ENCODE results near the gene MUCL3. TPM values are rescaled to one million over a fixed set of nuclear protein-coding genes. Genes with fewer than 3 reads are reported as not detected.
"Not testable (repeated sequence)": the region's sequence is repeated elsewhere in the genome, so short reads cannot be mapped to it uniquely, and the experiment has no call there.

Gene MUCL3
- total and polyA plus RNA-seq, 12 donors: under 0.01 to 0.02 TPM; not detected in 10

DNA sequence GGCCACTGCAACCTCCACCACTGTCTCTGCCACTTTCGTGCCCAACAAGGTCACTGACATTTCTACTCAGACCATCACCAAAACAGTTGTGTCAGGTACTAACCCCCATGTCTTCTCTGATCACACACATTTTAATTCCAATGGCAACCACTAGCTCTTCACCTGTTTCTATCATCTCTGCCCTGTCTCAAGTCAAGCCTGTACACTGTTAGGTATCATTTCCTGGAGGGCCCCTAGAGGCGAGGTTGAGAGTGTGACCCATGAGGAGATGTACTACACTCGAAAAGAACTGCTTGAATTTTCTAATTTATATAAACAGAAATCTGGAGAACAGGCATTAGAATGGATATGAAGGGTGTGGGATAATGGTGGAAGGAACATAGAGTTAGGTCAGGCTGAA is 25.4 kb downstream of the MUCL3 start:
- no peak overlapping the region for H3K4me3 ChIP-seq
- no peaks in the 10 kb centered on the region for H3K27me3 ChIP-seq
- DNase-seq: no peak
- WGBS, 4 donors: 74 to 82% (median 76%) methylated on average over 3 of the region's 3 CpGs
- no peaks in the 10 kb centered on the region for H3K9me3 ChIP-seq (replicated peaks in 1 of 3)
- intact Hi-C loops (cut with DNase I): no loop called here
- TF ChIP-seq, protein P1, sequence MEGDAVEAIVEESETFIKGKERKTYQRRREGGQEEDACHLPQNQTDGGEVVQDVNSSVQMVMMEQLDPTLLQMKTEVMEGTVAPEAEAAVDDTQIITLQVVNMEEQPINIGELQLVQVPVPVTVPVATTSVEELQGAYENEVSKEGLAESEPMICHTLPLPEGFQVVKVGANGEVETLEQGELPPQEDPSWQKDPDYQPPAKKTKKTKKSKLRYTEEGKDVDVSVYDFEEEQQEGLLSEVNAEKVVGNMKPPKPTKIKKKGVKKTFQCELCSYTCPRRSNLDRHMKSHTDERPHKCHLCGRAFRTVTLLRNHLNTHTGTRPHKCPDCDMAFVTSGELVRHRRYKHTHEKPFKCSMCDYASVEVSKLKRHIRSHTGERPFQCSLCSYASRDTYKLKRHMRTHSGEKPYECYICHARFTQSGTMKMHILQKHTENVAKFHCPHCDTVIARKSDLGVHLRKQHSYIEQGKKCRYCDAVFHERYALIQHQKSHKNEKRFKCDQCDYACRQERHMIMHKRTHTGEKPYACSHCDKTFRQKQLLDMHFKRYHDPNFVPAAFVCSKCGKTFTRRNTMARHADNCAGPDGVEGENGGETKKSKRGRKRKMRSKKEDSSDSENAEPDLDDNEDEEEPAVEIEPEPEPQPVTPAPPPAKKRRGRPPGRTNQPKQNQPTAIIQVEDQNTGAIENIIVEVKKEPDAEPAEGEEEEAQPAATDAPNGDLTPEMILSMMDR (IDR thresholded peaks at IDR 0.05): no peak
- TF ChIP-seq POLR2A (IDR thresholded peaks at IDR 0.05): no peak
- H3K27ac ChIP-seq: no peak overlapping the region
- H3K36me3 ChIP-seq (replicated peaks in 1 of 2): no peaks in the 10 kb centered on the region
- no peaks in the 10 kb centered on the region for H3K4me1 ChIP-seq (replicated peaks in 1 of 2)

DNA sequence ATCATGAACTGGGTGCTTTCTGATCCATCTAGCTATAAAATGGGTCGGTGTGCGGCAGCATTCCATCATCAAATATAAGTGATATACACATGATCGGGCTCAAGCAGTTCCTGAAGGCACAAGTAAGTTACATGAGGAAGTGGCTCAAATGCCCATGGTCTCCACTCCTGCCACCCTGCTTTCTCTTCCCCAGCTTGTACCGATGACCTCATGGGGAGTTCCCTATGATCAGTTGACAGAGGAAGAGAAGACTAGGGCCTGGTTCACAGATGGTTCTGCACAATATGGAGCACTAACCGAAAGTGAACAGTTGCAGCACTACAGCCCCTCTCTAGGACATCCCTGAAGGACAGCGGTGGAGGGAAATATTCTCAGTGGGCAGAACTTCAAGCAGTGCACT is 28.4 kb downstream of the MUCL3 start:
- DNase-seq: peak in 2 of 7 donors; percentile 17 to 24
- H3K36me3 ChIP-seq (replicated peaks in 1 of 2); H3K27ac ChIP-seq; H3K4me3 ChIP-seq; H3K27me3 ChIP-seq; H3K9me3 ChIP-seq (replicated peaks in 1 of 3); H3K4me1 ChIP-seq (replicated peaks in 1 of 2); intact Hi-C loops (cut with DNase I): not testable (repeated sequence)
- WGBS, 4 donors: 78 to 90% (median 85%) methylated on average over 6 of the region's 6 CpGs

DNA sequence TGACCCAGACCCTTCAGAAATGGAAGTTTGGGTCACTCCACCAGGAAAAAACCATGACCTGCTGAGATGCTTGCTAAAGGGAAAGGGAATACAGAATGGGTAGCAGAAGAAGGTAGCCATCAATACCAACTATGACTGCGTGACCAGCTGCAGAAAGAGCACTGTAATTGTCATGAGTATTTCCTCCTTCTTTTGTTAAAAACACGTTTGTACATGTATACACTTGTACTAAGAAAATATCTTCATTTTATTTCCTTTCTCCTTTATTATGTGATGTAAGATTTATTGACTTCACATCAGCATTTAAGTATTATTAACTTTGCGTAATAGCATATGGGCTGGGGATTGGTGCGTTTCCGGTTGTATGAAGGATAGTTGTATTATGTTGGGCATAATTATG is 30.2 kb downstream of the MUCL3 start:
- Histone ChIP-seq H3K4me1 (replicated peaks in 1 of 2) (no peaks in the 10 kb centered on the region), H3K27me3 (no peaks in the 10 kb centered on the region), H3K9me3 (replicated peaks in 1 of 3) (no peaks in the 10 kb centered on the region), H3K4me3 (no peak overlapping the region), H3K27ac (no peak overlapping the region), H3K36me3 (replicated peaks in 1 of 2) (no peaks in the 10 kb centered on the region)
- no peak for TF ChIP-seq POLR2A (IDR thresholded peaks at IDR 0.05)
- TF ChIP-seq, protein P1 (IDR thresholded peaks at IDR 0.05): no peak
- no peak for DNase-seq
- intact Hi-C loops (cut with DNase I): no loop called here
- WGBS, 4 donors: 82 to 87% (median 85%) methylated on average over 5 of the region's 5 CpGs

DNA sequence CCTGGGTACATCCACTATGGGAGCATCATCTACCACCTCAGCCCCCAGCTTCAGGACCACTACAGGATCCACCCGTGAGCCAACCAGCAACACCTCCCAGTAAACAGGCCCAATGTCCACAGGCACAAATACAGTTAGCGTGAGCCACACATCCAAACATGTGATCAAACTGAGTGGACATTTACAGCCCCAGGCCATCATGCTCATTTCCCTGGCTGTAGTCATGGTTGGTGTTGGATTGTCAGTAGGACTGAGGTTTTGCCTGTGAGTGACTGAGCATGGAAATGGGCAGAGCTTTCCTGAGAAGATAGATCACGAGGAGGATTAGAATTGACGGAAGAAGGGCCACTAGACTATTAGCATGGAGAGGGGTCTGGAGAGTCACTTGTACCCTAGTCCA is 32.0 kb downstream of the MUCL3 start:
- Histone ChIP-seq H3K4me3 (no peak overlapping the region), H3K27me3 (no peaks in the 10 kb centered on the region), H3K27ac (no peak overlapping the region), H3K9me3 (replicated peaks in 1 of 3) (no peaks in the 10 kb centered on the region), H3K4me1 (replicated peaks in 1 of 2) (no peaks in the 10 kb centered on the region), H3K36me3 (replicated peaks in 1 of 2) (no peaks in the 10 kb centered on the region)
- intact Hi-C loops (cut with DNase I): no loop called here
- TF ChIP-seq, protein P1 (IDR thresholded peaks at IDR 0.05): no peak
- no peak for TF ChIP-seq POLR2A (IDR thresholded peaks at IDR 0.05)
- 87 to 98% (median 90%) methylated on average over 4 of the region's 4 CpGs for WGBS, 4 donors
- no peak for DNase-seq

DNA sequence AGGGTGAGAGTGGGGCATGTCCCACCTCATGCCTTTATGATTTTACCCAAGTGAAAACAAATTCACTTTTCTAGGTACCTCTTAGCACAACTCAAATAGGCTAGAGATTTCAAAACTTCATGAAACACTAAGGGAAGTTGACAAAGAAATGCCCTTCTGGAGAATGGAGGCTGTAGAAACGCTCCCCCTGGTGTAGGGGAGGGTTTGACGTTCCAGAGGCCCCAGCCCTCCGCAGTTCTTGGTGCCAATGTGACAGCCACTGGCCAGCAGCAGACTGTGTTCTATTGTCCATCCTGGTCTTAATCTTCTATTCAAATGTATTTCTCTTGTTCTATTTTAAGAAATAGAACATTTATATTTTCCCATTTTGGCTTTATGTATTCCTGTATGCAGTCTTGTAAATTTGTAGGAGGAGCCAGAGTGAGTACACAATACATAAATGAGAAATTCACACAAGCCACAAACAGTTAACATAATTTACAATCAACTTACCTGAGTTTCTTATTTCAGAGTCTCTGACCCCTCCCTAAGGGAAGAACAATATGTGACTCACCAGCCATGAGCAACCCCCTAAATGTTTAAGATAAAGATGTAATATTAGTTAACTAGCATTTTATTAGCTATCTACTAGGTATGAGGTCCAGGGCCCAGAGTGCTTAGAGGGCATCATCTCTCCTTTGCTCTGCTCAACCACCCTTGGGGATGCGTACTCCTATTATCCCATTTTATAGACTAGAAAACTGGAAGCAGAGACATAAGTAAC is 33.9 kb downstream of the MUCL3 start:
- DNase-seq: no peak
- no peaks in the 10 kb centered on the region for H3K9me3 ChIP-seq (replicated peaks in 1 of 3)
- intact Hi-C loops (cut with DNase I): no loop called here
- 85 to 90% (median 87%) methylated on average over 4 of the region's 4 CpGs for WGBS, 4 donors
- H3K27ac ChIP-seq: no peak overlapping the region
- H3K27me3 ChIP-seq: no peaks in the 10 kb centered on the region
- H3K4me1 ChIP-seq (replicated peaks in 1 of 2): peaks cover 0 to 11% of the 10 kb centered on the region in 2 donors
- H3K4me3 ChIP-seq: no peak overlapping the region
- no peak for TF ChIP-seq POLR2A (IDR thresholded peaks at IDR 0.05)
- TF ChIP-seq, protein P1 (IDR thresholded peaks at IDR 0.05): no peak
- no peaks in the 10 kb centered on the region for H3K36me3 ChIP-seq (replicated peaks in 1 of 2)
